ENCODE measurements around the gene LHFPL3.

DNA sequence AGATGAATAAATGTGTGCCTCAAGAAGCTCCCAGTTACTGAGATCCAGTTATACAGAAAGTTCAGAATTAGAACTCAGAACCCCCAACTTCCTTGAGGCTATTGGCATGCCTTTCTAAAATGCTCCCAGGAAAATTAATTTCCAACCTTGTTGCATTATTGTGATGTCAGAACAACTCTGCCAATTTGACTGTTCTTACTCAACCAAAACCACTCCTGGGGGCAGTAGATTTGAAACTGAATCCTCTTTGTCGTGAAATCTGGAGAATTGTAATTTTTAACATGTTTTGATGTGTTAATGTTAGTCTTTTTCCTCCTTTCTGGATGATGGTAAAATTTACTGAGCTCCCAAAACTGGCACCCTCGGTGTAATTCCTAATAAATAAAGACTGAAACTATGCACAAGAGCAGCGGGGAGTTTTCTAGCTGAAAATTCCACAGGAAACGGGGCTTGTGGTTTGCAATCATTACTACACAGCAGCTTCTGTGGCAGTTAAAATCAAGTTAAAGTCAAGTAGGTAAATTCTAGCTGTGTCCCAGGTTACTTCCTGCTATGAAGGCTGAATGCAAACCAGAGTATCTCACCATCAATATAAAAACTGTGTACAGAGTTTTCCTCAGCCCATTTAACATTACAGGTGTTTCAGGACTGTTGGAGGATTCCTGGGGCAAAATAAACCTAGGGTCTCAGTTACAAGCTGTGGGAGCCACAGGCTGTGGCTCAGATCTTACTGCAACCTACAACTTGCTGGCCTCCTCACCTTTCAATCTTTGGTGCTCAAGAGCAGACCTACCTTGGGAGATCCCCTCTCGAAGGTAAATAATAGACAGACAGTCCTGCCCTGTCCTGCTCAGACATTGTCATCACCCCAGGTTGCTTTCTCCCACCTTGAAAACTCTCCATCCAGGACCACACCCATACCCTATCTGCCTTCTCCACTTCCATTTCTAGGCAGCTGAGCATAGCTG lies 529.3 kb downstream of the LHFPL3 start:
- TF ChIP-seq CTCF (IDR thresholded peaks at IDR 0.05; ENCODE audit: poor library complexity, severe bottlenecking): no peak
- TF ChIP-seq POLR2AphosphoS5 (IDR thresholded peaks at IDR 0.05): no peak
